Endothelial cell of umbilical vein (primary cell): ENCODE measurements around the gene CUBN. TPM values are rescaled to one million over a fixed set of nuclear protein-coding genes. Genes with fewer than 3 reads are reported as not detected.

Experiments
- BruUV-seq: library from RNA; stranded (reverse); fragments of 400-500 nt; replicated peaks from 2 replicates; lab custom pipeline; 2021; lab: Mats Ljungman, UMichigan
- CTCF ChIA-PET: fragments of 300-600, 350-600 bp; sonication (Branson Sonifier 250); formaldehyde crosslinking; loops from one replicate; lab custom pipeline; 2021; ENCODE audit warnings: antibody characterized with exemption, inconsistent platforms; lab: Charles Lee
- POLR2A ChIA-PET: fragments of 300-600, 350-600 bp; sonication (Branson Sonifier 250); formaldehyde crosslinking; loops from one replicate; lab custom pipeline; 2021; ENCODE audit warnings: antibody characterized with exemption, inconsistent platforms; lab: Charles Lee
- DNase-seq: peaks from one replicate; pipeline ENCODE4 v3.0.0-alpha.2; 2011; ENCODE audit warnings: low read depth, low spot score
- FAIRE-seq: peaks from 2 replicates; lab custom pipeline; 2011; peaks lifted over from hg19 to GRCh38; lab: Jason Lieb, UNC
- H2AFZ ChIP-seq: 2 replicates; pipeline ENCODE4 v1.6.0; 2012; ENCODE audit warnings: low read depth, low read length, control low read depth, inconsistent platforms
- H3K27ac ChIP-seq: 2 replicates; pipeline ENCODE4 v1.5.1; 2011; ENCODE audit warnings: low read depth, mild to moderate bottlenecking, control low read depth, low read length, moderate library complexity; ENCODE audit not compliant: insufficient read depth
- H3K27me3 ChIP-seq, 2 experiments: 2 replicates each; pipeline versions ENCODE4 v1.6.0 to v1.6.1; 2011; ENCODE audit warnings: low read length in 2 of 2, mixed read lengths in 1 of 2; ENCODE audit not compliant: control insufficient read depth in 2 of 2, insufficient read depth in 2 of 2
- H3K36me3 ChIP-seq, 2 experiments: 2 replicates in 1 of 2; 3 replicates in 1 of 2; pipeline ENCODE4 v1.5.1; 2011; ENCODE audit warnings: low read length in 2 of 2, mild to moderate bottlenecking in 1 of 2, moderate library complexity in 1 of 2; ENCODE audit not compliant: control insufficient read depth in 2 of 2, insufficient read depth in 2 of 2; ENCODE audit errors: extremely low read depth in 1 of 2
- H3K4me1 ChIP-seq: 3 replicates; pipeline ENCODE4 v1.5.1; 2011; ENCODE audit warnings: mild to moderate bottlenecking, low read length; ENCODE audit not compliant: control insufficient read depth, insufficient read depth; ENCODE audit errors: extremely low read depth
- H3K4me2 ChIP-seq: 2 replicates; pipeline ENCODE4 v1.6.1; 2011; ENCODE audit warnings: low read length, control low read depth, mixed read lengths; ENCODE audit not compliant: insufficient read depth
- H3K4me3 ChIP-seq, 3 experiments: fragments of 200-600 bp in 1 of 3; sonication (generic), shearing (Covaris generic) in 1 of 3; replicated peaks in 1 of 3; 2 replicates each; pipeline ENCODE4 v1.5.1; 2011 to 2016; ENCODE audit warnings: control low read depth in 3 of 3, low read length in 3 of 3, mild to moderate bottlenecking in 2 of 3, inconsistent platforms in 1 of 3, low read depth in 1 of 3, moderate library complexity in 1 of 3; ENCODE audit not compliant: insufficient read depth in 1 of 3
- H3K79me2 ChIP-seq: 2 replicates; pipeline ENCODE4 v1.6.0; 2012; ENCODE audit warnings: low read length, inconsistent platforms; ENCODE audit not compliant: control insufficient read depth, insufficient read depth
- H3K9ac ChIP-seq: replicated peaks from 2 replicates; pipeline ENCODE3; 2011; ENCODE audit warnings: low read length, control low read depth; ENCODE audit not compliant: insufficient read depth; ENCODE audit errors: extremely low read depth
- H3K9me1 ChIP-seq: replicated peaks from 3 replicates; pipeline ENCODE4 v1.6.0; 2011; ENCODE audit warnings: mild to moderate bottlenecking, low read length; ENCODE audit not compliant: control insufficient read depth, insufficient read depth; ENCODE audit errors: extremely low read depth
- H3K9me3 ChIP-seq: replicated peaks from 2 replicates; pipeline ENCODE4 v1.5.1; 2012; ENCODE audit warnings: low read length, inconsistent platforms; ENCODE audit not compliant: control insufficient read depth, insufficient read depth
- H4K20me1 ChIP-seq: replicated peaks from 2 replicates; pipeline ENCODE3; 2011; ENCODE audit warnings: mild to moderate bottlenecking, low read length; ENCODE audit not compliant: control insufficient read depth, insufficient read depth; ENCODE audit errors: extremely low read depth
- EZH2 ChIP-seq: IDR thresholded peaks from 2 replicates; pipeline ENCODE4 v1.6.1; 2012; ENCODE audit warnings: borderline replicate concordance, low read depth, mild to moderate bottlenecking, moderate library complexity, low read length, inconsistent platforms; ENCODE audit not compliant: severe bottlenecking
- FOS ChIP-seq: IDR thresholded peaks from 2 replicates; pipeline ENCODE4 v1.6.1; 2011; ENCODE audit warnings: mild to moderate bottlenecking, low read length, moderate library complexity, borderline replicate concordance; ENCODE audit not compliant: insufficient read depth
- GATA2 ChIP-seq: IDR thresholded peaks from 2 replicates; pipeline ENCODE4 v1.7.0; 2011; ENCODE audit warnings: low read depth, mild to moderate bottlenecking, moderate library complexity, mixed read lengths, low read length; ENCODE audit not compliant: insufficient read length, insufficient read depth
- JUN ChIP-seq: IDR thresholded peaks from 2 replicates; pipeline ENCODE4 v1.6.1; 2011; ENCODE audit warnings: borderline replicate concordance, low read depth; ENCODE audit not compliant: insufficient read length, insufficient read depth
- MYC ChIP-seq: IDR thresholded peaks from one replicate; pipeline ENCODE4 v1.6.1; 2011; ENCODE audit warnings: mild to moderate bottlenecking, low read depth, low read length
- POLR2A ChIP-seq: IDR thresholded peaks from 2 replicates; pipeline ENCODE4 v1.6.1; 2012; ENCODE audit warnings: low read depth, mild to moderate bottlenecking, control low read depth, low read length
- POLR2AphosphoS5 ChIP-seq: IDR thresholded peaks from 2 replicates; pipeline ENCODE4 v1.6.1; 2012; ENCODE audit warnings: low read depth, mild to moderate bottlenecking, control low read depth, low read length, moderate library complexity; ENCODE audit not compliant: insufficient read depth
- dilution Hi-C: fragments of 300-500 bp; cut with MboI; formaldehyde crosslinking; loops from one replicate; pipeline ENCODE4 v1.15.0; 2019; ENCODE audit warnings: low sequenced_read_pairs; ENCODE audit not compliant: extremely low pct_ligation_motif_present
- intact Hi-C: fragments of 100-400 bp; cut with micrococcal nuclease; formaldehyde crosslinking; loops from one replicate; pipeline ENCODE4 v1.10.0; 2022
- polyA plus RNA-seq, 4 experiments: library from polyadenylated mRNA; depleted of rRNA in 3 of 4; stranded (reverse) in 3 of 4; unstranded in 1 of 4; fragments of >200 nt; gene quantifications; 2 replicates each; pipeline versions ENCODE4 v1.2.1 to v1.2.3, GENCODE V29; 2011 to 2012; ENCODE audit warnings: missing spikeins in 1 of 4
- total RNA-seq: library from RNA; stranded (reverse); gene quantifications from 2 replicates; pipeline ENCODE4 v1.2.3, GENCODE V29; 2021
- TF ChIP-seq, protein P1 (sequence below): IDR thresholded peaks from 2 replicates; pipeline ENCODE4 v1.6.1; 2011; ENCODE audit not compliant: insufficient read depth, insufficient read length
- TF ChIP-seq, protein P2 (sequence below), 2 donors: IDR thresholded peaks; 1 replicate in 1 of 2; 2 replicates in 1 of 2; pipeline ENCODE4 v1.5.1; 2011; ENCODE audit warnings: low read length in 2 of 2, mild to moderate bottlenecking in 2 of 2, moderate library complexity in 2 of 2, control low read depth in 1 of 2, inconsistent platforms in 1 of 2, low read depth in 1 of 2; ENCODE audit not compliant: insufficient read depth in 1 of 2; ENCODE audit errors: extremely low read depth in 1 of 2

Gene CUBN
- total and polyA plus RNA-seq, 2 donors (not counting 3 experiments of a cell fraction or from before 2014, with no cell fraction given), result 2.7 to 4.6 TPM

DNA sequence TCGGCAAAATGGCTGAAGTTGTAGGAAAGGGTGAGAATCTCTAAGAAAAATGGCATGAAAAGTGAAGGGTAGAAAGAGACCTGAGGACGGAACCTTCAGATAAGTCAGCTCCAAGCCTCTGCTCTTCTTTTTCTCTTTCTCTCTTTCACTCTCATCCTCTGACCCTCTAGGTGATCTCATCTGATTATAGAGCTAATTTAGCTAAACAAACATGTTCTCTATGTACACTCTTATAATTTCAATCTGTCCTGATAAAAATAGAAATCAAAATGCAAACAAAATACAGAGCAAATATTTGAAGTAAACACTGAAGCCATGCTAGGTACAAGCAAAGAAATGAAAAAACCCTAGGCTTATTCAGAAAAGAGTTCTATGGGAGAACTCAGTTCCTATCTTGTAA is 14.4 kb upstream of the CUBN start:
- DNase-seq (no peak), FAIRE-seq (no peak)
- H3K9me1 ChIP-seq, result no peaks in the 10 kb centered on the region
- H3K4me2 ChIP-seq, result no peak overlapping the region
- H3K36me3 ChIP-seq, result no peaks in the 10 kb centered on the region
- H3K9me3 ChIP-seq, result no peaks in the 10 kb centered on the region
- H3K9ac ChIP-seq, result no peak overlapping the region
- H3K4me3 ChIP-seq, result no peak overlapping the region
- H3K79me2 ChIP-seq, result no peaks in the 10 kb centered on the region
- H3K4me1 ChIP-seq, result no peaks in the 10 kb centered on the region
- dilution Hi-C loops, result no loop called here
- intact Hi-C loops, result no loop called here
- ChIA-PET POLR2A (no interaction called here), CTCF (interaction anchor here (1.8 to 2.9 kb wide), 3 partner anchors 12 to 23 kb away, joined by 4 to 8 read pairs (median 5); no protein-coding TSS in a partner anchor)
- no peak overlapping the region for H3K27ac ChIP-seq
- no peak overlapping the region for H2AFZ ChIP-seq
- no peaks in the 10 kb centered on the region for H4K20me1 ChIP-seq
- H3K27me3 ChIP-seq, result no peaks in the 10 kb centered on the region
- no peak for TF ChIP-seq POLR2AphosphoS5
- no peak for TF ChIP-seq FOS
- no peak for TF ChIP-seq JUN
- TF ChIP-seq EZH2, result no peak
- BruUV-seq, result no TSS peak

DNA sequence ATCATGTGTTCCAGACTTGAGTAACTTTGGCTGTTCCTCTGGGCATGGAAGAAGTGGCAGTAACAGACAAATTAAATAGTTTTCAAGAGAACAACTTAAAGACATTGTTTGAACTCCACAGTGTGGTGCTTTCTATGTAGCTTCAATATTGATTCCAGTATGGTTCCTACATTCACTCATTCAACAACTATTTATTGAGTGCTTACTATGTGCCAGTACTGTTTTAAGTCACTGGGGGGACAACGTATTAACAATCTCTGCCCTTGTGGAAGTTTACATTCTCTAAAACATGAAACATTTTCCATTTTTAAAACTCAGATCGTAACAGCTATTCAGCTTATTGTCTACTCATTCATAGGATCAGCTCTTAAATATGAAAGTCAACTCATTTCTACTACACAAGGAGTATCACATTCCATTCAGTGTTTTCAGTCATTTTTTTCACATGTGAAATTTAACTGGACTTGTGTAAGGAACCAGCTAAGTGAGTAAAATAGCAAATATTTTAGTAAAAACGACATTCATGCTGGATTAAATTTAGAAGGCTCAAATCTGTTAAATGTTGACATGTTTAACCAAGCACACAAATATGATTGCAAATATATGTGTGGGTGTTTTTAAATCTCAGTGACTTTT is 13.6 kb upstream of the CUBN start:
- no peak overlapping the region for H3K4me3 ChIP-seq
- no peaks in the 10 kb centered on the region for H4K20me1 ChIP-seq
- no peak for DNase-seq
- FAIRE-seq, result no peak
- H3K9me1 ChIP-seq, result no peaks in the 10 kb centered on the region
- H2AFZ ChIP-seq, result no peak overlapping the region
- CTCF ChIA-PET, result interaction anchor here (0.6 to 2.9 kb wide), 4 partner anchors 11 to 47 kb away, joined by 3 to 8 read pairs (median 4); no protein-coding TSS in a partner anchor
- H3K27me3 ChIP-seq, result no peaks in the 10 kb centered on the region
- no peak overlapping the region for H3K9ac ChIP-seq
- no peaks in the 10 kb centered on the region for H3K79me2 ChIP-seq
- no peaks in the 10 kb centered on the region for H3K4me1 ChIP-seq
- no peaks in the 10 kb centered on the region for H3K9me3 ChIP-seq
- no peak overlapping the region for H3K27ac ChIP-seq
- no TSS peak for BruUV-seq
- no peaks in the 10 kb centered on the region for H3K36me3 ChIP-seq
- TF ChIP-seq, protein P1, sequence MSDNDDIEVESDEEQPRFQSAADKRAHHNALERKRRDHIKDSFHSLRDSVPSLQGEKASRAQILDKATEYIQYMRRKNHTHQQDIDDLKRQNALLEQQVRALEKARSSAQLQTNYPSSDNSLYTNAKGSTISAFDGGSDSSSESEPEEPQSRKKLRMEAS, result no peak
- TF ChIP-seq JUN (no peak), MYC (no peak), FOS (no peak), POLR2A (no peak), GATA2 (no peak), EZH2 (no peak), POLR2AphosphoS5 (no peak)
- TF ChIP-seq, protein P2, sequence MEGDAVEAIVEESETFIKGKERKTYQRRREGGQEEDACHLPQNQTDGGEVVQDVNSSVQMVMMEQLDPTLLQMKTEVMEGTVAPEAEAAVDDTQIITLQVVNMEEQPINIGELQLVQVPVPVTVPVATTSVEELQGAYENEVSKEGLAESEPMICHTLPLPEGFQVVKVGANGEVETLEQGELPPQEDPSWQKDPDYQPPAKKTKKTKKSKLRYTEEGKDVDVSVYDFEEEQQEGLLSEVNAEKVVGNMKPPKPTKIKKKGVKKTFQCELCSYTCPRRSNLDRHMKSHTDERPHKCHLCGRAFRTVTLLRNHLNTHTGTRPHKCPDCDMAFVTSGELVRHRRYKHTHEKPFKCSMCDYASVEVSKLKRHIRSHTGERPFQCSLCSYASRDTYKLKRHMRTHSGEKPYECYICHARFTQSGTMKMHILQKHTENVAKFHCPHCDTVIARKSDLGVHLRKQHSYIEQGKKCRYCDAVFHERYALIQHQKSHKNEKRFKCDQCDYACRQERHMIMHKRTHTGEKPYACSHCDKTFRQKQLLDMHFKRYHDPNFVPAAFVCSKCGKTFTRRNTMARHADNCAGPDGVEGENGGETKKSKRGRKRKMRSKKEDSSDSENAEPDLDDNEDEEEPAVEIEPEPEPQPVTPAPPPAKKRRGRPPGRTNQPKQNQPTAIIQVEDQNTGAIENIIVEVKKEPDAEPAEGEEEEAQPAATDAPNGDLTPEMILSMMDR (IDR thresholded peaks at IDR 0.05; ENCODE audit: extremely low read depth in 1 of 2, insufficient read depth in 1 of 2, low read depth in 1 of 2, low read length in 2 of 2), result no peak
- intact Hi-C loops, result no loop called here
- no peak overlapping the region for H3K4me2 ChIP-seq
- POLR2A ChIA-PET, result no interaction called here
- dilution Hi-C loops, result no loop called here
